Neural cell (in vitro differentiated cells): ENCODE measurements around the gene SLC9A6. TPM values are rescaled to one million over a fixed set of nuclear protein-coding genes. Genes with fewer than 3 reads are reported as not detected.

Experiments
- H2AFZ ChIP-seq: fragments of 200-600, 300-800 bp; sonication (generic), shearing (Covaris generic); 2 replicates; pipeline ENCODE4 v1.6.0; 2014; ENCODE audit warnings: low read depth, mild to moderate bottlenecking, antibody characterized with exemption, low read length, moderate library complexity
- H3F3A ChIP-seq: fragments of 200-600 bp; shearing (Covaris generic); 2 replicates; pipeline ENCODE4 v1.6.1; 2016; ENCODE audit warnings: mild to moderate bottlenecking, moderate library complexity, mixed read lengths, antibody characterized with exemption, low read length; ENCODE audit not compliant: insufficient read depth, poor library complexity, severe bottlenecking
- H3K27ac ChIP-seq: fragments of 200-600, 300-800 bp; sonication (generic), shearing (Covaris generic); 2 replicates; pipeline ENCODE4 v1.5.1; 2014; ENCODE audit warnings: mild to moderate bottlenecking, low read length, moderate library complexity
- H3K27me3 ChIP-seq: fragments of 300-800, 200-600 bp; sonication (generic), shearing (Covaris generic); 2 replicates; pipeline ENCODE4 v1.6.0; 2014; ENCODE audit warnings: mild to moderate bottlenecking, low read depth, low read length, moderate library complexity; ENCODE audit not compliant: insufficient read depth
- H3K36me3 ChIP-seq: fragments of 300-800, 200-600 bp; sonication (generic), shearing (Covaris generic); 2 replicates; pipeline ENCODE4 v1.5.1; 2014; ENCODE audit warnings: mild to moderate bottlenecking, antibody characterized with exemption, low read length, moderate library complexity; ENCODE audit not compliant: insufficient read depth
- H3K4me2 ChIP-seq: fragments of 300-800, 200-600 bp; sonication (generic), shearing (Covaris generic); 2 replicates; pipeline ENCODE4 v1.6.0; 2014; ENCODE audit warnings: mild to moderate bottlenecking, low read length
- H3K4me3 ChIP-seq: fragments of 300-800, 200-600 bp; sonication (generic), shearing (Covaris generic); 2 replicates; pipeline ENCODE4 v1.5.1; 2014; ENCODE audit warnings: mild to moderate bottlenecking, low read length, moderate library complexity
- H3K79me2 ChIP-seq: fragments of 200-600 bp; shearing (Covaris generic); replicated peaks from 2 replicates; pipeline ENCODE4 v1.6.0; 2014; ENCODE audit warnings: mild to moderate bottlenecking, low read length, moderate library complexity; ENCODE audit not compliant: insufficient read depth
- H3K9ac ChIP-seq: fragments of 300-800, 200-600 bp; sonication (generic), shearing (Covaris generic); 2 replicates; pipeline ENCODE4 v1.6.1; 2016; ENCODE audit warnings: mild to moderate bottlenecking, low read length, mixed read lengths
- H3K9me2 ChIP-seq: fragments of 200-600 bp; shearing (Covaris generic); 2 replicates; pipeline ENCODE4 v1.6.1; 2016; ENCODE audit warnings: mild to moderate bottlenecking, low read length, mixed read lengths; ENCODE audit not compliant: insufficient read depth
- H3K9me3 ChIP-seq: fragments of 200-600, 300-800 bp; sonication (generic), shearing (Covaris generic); 2 replicates; pipeline ENCODE4 v1.6.1; 2016; ENCODE audit warnings: mild to moderate bottlenecking, mixed run types, low read length, moderate library complexity, mixed read lengths
- H4K20me1 ChIP-seq: fragments of 200-600 bp; shearing (Covaris generic); 2 replicates; pipeline ENCODE4 v1.6.1; 2016; ENCODE audit warnings: mild to moderate bottlenecking, mixed run types; ENCODE audit not compliant: insufficient read depth
- CTCF ChIP-seq: fragments of 450-650 bp; IDR thresholded peaks from 2 replicates; pipeline ENCODE4 v1.5.1; 2014; ENCODE audit warnings: antibody characterized with exemption, mild to moderate bottlenecking, moderate library complexity; ENCODE audit not compliant: poor library complexity, severe bottlenecking
- EP300 ChIP-seq: fragments of 450-650 bp; conservative IDR thresholded peaks from 2 replicates; pipeline ENCODE4 v1.6.1; 2014; ENCODE audit warnings: antibody characterized with exemption, mild to moderate bottlenecking, moderate library complexity; ENCODE audit not compliant: poor library complexity, severe bottlenecking
- EZH2 ChIP-seq: fragments of 200-600, 300-800 bp; shearing (Covaris generic), sonication (generic); IDR thresholded peaks from 2 replicates; pipeline ENCODE4 v1.6.1; 2014; ENCODE audit warnings: antibody characterized with exemption, low read length, borderline replicate concordance, mild to moderate bottlenecking; ENCODE audit not compliant: insufficient read depth, poor library complexity, severe bottlenecking
- MXI1 ChIP-seq: fragments of 450-650 bp; conservative IDR thresholded peaks from 2 replicates; pipeline ENCODE4 v1.6.1; 2014; ENCODE audit warnings: antibody characterized with exemption, mild to moderate bottlenecking; ENCODE audit not compliant: poor library complexity, severe bottlenecking
- POLR2AphosphoS5 ChIP-seq: IDR thresholded peaks from 2 replicates; pipeline ENCODE4 v1.6.1; 2012
- RAD21 ChIP-seq: fragments of 450-650 bp; conservative IDR thresholded peaks from 2 replicates; pipeline ENCODE4 v1.6.1; 2014; ENCODE audit warnings: antibody characterized with exemption, mild to moderate bottlenecking, moderate library complexity
- REST ChIP-seq: IDR thresholded peaks from 2 replicates; pipeline ENCODE4 v1.6.1; 2012; ENCODE audit warnings: borderline replicate concordance
- SMC3 ChIP-seq: fragments of 450-650 bp; conservative IDR thresholded peaks from 2 replicates; pipeline ENCODE4 v1.6.1; 2014; ENCODE audit warnings: antibody characterized with exemption, mild to moderate bottlenecking, moderate library complexity; ENCODE audit not compliant: poor library complexity
- TAF1 ChIP-seq: IDR thresholded peaks from 2 replicates; pipeline ENCODE4 v1.6.1; 2012; ENCODE audit warnings: low read depth
- polyA plus RNA-seq: library from polyadenylated mRNA; depleted of rRNA; stranded (reverse); fragments of >200 nt; gene quantifications from 2 replicates; pipeline ENCODE4 v1.2.3, GENCODE V29; 2014

Gene SLC9A6
- polyA plus RNA-seq, 1 donor from 2014 or later = 103 TPM

- Histone ChIP-seq H3K9me3 (no peaks in the 10 kb centered on the region), H3K27ac (no peak overlapping the region), H3K79me2 (peaks cover 11% of the 10 kb centered on the region), H3K9ac (no peak overlapping the region), H3K36me3 (no peaks in the 10 kb centered on the region), H2AFZ (no peak overlapping the region), H4K20me1 (no peaks in the 10 kb centered on the region), H3K27me3 (no peaks in the 10 kb centered on the region), H3K9me2 (no peaks in the 10 kb centered on the region), H3K4me3 (no peak overlapping the region), H3K4me2 (no peak overlapping the region), H3F3A (no peaks in the 10 kb centered on the region)
- TF ChIP-seq EZH2 = no peak
- TF ChIP-seq CTCF = no peak
- TF ChIP-seq MXI1 = no peak
- no peak for TF ChIP-seq POLR2AphosphoS5
- TF ChIP-seq REST = no peak
- no peak for TF ChIP-seq SMC3
- no peak for TF ChIP-seq TAF1
- no peak for TF ChIP-seq RAD21
- no peak for TF ChIP-seq EP300
These were observed 2.4 kb upstream of the SLC9A6 start for GRCh38 chrX:135982860-135983259.

- Histone ChIP-seq H3K4me3 (peak overlapping the region; percentile 81), H3K36me3 (no peaks in the 10 kb centered on the region), H3F3A (no peaks in the 10 kb centered on the region), H2AFZ (peak overlapping the region; percentile 76), H3K9me3 (no peaks in the 10 kb centered on the region), H3K27ac (peak overlapping the region; percentile 60), H3K4me2 (peak overlapping the region; percentile 39), H3K9ac (peak overlapping the region; percentile 82), H4K20me1 (no peaks in the 10 kb centered on the region), H3K9me2 (no peaks in the 10 kb centered on the region), H3K27me3 (no peaks in the 10 kb centered on the region), H3K79me2 (peaks cover 19% of the 10 kb centered on the region)
- TF ChIP-seq REST (no peak), EP300 (no peak), EZH2 (no peak), RAD21 (no peak), POLR2AphosphoS5 (no peak), MXI1 (no peak), TAF1 (no peak), CTCF (no peak), SMC3 (no peak)
These were observed 979 bp upstream of the SLC9A6 start for GRCh38 chrX:135984256-135984655.
